ENCODE data around the gene TSPYL2.

GRCh38 chrX:53122013-53122412 lies 39.8 kb downstream of the TSPYL2 start:
- TF ChIP-seq CTCF (IDR thresholded peaks at IDR 0.05; ENCODE audit: low read length), result no peak
- TF ChIP-seq EZH2 (IDR thresholded peaks at IDR 0.05; ENCODE audit: borderline replicate concordance, low read length), result no peak
